ENCODE results near the gene HOXD13.

Gene HOXD13

DNA sequence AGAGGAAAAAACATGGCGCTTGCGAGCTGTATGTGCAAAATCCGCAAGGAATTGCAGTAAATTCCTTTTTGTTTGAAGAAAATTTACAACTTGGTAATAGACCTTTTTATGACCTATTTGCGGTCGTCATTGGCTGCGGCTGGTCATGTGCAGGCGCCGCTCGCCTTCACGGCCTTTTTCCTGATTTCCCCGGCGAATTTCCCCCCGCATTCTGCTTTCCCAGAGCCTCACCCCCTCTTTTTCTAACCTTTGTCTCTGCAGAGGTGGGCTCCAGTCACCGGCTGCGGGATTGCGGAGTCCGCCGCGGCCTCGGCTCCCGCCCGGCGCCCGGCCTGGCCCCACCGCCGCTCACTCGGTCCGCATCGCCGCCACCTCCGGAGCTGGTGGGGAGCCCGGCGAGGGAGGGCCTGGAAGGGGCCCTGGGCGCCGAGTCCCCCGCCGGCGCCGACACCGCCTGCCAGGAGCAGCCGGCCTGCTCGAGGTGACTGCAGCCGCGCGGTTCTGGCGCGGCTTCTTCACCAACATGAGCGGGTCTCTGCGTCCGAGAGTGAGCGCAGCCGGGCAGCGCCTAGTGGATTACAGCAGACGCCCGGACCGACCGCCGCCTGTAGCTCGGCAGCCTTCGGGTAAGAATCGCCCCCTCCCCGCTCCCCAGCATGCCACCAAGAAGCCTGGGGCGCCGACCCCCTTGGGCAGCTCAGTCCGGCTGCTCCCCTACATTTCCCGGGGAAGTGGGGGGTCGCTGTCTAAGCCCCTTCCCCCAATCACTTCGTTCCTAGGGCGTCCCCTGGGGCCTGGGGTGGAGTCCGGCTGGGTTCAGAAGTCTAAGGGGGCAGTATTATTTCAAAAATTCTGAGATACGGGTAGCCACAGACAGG lies 44.1 kb downstream of the HOXD13 start:
- no peak for DNase-seq

GRCh38 chr2:176137252-176137580 lies 44.7 kb downstream of the HOXD13 start:
- DNase-seq, result no peak

DNA sequence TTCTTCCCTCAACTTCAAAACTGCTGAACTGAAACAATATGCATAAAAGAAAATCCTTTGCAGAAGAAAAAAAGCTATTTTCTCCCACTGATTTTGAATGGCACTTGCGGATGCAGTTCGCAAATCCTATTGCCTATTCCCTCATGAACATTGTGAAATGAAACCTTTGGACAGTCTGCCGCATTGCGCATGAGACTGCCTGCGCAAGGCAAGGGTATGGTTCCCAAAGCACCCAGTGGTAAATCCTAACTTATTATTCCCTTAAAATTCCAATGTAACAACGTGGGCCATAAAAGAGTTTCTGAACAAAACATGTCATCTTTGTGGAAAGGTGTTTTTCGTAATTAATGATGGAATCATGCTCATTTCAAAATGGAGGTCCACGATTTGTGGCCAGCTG lies 45.4 kb downstream of the HOXD13 start:
- no peak for DNase-seq

DNA sequence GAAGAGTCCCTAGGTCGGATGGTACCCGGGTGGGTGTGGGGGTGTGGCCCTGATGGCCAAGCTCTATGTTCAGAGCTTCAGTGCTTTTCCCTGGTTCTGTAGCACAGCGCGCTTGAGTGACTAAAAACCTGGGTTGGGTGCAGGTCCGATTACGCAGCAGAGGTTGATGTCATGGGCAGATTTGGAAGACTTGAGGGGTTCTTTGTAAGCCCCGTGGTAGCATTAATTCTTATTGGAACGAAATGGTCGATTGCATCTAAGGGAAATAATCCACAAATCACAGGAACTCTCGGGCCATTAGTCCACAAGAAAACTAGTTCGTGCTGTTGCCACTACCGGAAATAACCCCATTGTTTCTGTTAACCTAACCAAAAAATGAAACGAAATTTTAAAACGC lies 46.0 kb downstream of the HOXD13 start:
- DNase-seq, result no peak

DNA sequence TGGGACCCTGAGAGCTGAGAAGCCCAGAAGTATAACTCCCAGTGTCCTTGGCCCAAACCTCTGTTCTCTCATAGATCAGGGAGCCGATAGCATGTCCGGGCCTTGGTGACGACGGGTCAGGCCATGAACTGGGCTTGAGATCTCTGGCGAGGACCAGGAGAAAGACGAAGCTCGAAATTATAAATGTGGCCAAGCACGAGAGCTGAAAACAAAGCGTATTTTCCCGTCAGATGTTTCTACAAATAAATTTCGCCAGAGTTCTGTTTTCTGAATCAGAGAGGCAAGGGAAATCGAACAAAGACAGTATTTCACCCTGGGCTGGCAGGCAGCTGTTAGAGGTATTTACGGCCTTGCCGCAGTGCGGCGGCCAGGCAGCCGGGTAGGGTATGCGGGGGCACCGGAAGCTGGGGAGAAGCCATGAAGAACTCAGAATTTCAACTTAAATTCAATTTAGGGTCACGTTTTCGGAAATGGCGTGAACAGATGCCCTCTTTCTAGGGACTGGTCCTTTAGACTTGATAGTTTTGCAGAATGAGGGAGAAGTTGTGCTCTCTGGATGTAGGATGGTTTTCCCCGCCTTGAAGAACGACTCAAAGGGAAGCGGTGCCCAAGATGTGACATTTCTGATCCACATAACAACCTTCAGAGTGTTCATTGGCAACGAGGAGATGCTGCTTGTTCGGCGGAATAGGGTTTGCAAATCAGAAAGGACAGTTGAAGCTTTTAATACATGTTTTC lies 46.6 kb downstream of the HOXD13 start:
- DNase-seq, result no peak

DNA sequence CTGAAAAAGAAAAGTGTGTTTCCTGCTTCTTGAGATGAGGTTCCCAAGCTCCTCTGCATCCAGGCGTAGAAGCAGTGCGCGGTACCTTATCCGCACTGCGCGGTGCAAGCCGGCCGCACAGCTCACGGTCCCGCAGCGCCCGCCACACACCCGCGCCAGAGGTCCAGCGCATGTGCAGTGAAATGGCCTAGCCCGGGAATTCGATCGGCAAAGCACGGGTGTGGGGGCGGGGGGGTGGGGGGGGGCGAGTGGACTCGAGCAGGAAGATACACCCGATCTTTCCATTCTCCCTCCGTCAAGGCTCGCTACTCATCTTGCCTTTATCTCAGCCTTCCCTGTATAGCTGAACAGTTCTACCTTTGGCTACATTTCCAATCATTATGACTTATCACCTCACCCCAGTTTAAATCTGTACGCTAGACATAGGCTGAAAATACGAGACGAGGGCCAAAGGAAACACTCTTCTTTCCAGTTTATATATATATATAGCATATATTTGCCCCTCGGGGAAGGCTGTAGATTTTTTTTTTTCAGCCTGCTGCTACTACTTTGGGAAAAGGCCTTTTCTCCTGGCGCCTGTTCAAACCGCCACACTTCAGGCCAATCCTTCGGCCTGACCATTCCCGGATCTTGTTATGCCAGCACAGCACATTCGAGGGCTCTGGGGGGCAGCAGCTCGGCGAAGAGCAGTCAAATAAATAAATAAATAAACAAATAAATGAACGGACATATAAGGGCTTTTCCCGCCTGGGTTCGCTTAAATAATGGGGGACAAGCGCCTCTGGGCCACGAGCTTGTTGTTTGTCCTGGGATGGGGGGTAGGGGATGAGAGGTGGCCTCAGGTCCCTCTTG lies 47.4 kb downstream of the HOXD13 start:
- no peak for DNase-seq

DNA sequence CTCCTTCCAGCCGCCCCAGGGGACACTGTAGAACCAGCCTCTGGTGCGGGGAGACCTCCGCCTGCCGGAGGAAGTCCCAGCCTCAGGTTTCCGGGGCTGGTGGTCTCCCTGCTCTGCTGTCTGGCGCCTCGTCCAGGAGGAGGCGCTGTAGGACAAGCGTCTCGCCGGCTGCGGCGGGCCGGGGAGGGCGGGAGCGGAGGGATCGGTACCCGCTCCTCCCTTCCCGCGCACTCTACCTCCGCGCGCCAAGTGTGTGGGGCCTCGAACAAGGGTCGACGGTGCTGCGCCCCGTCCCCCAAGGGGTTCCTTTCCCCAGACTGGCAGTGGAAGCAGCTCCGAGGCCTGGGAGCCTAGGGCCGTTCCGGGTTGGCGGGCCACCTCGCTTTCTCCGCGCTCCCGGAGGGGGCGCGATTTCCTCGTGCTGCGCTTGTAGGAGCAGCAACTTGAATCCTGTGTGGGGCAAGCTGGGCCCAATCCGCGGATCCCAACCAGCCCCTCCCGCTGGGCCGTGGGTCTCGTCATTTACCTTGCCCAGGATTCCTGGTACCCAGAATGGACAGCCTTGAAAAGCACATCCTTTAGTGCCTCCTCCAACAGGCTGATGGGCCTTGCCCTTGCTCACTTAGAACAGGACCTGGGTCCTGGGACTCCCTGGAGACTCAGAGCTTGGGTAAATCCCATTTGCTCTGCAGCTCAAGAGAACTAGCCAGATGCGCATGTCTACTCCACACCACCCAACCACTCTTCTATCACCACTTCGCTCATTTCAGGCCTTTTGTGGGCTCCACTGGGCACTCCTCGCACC lies 48.2 kb downstream of the HOXD13 start:
- peak; percentile 60 for DNase-seq

- no peak for DNase-seq
These were observed 49.8 kb downstream of the HOXD13 start for GRCh38 chr2:176142281-176142680.
